Fibroblast of lung (primary cell): Measurements from ENCODE around the gene JAKMIP1. TPM values are rescaled to one million over a fixed set of nuclear protein-coding genes. Genes with fewer than 3 reads are reported as not detected.

Experiments
- DNase-seq, 2 donors: peaks; one replicate each; pipeline versions ENCODE4 v3.0.0 to v3.0.0-alpha.2; 2010; ENCODE audit warnings: low read depth in 2 of 2
- H2AFZ ChIP-seq: 2 replicates; pipeline ENCODE4 v1.5.1; 2012; ENCODE audit warnings: low read length, control low read depth, inconsistent platforms
- H3K27ac ChIP-seq: 2 replicates; pipeline ENCODE4 v1.5.1; 2011; ENCODE audit warnings: low read length, control low read depth; ENCODE audit not compliant: insufficient read depth
- H3K27me3 ChIP-seq: 2 replicates; pipeline ENCODE4 v1.5.1; 2011; ENCODE audit warnings: mild to moderate bottlenecking, low read length; ENCODE audit not compliant: control insufficient read depth, insufficient read depth
- H3K36me3 ChIP-seq: 2 replicates; pipeline ENCODE4 v1.5.1; 2011; ENCODE audit warnings: low read length; ENCODE audit not compliant: control insufficient read depth, insufficient read depth
- H3K4me1 ChIP-seq: 2 replicates; pipeline ENCODE4 v1.5.1; 2011; ENCODE audit warnings: low read length; ENCODE audit not compliant: control insufficient read depth, insufficient read depth; ENCODE audit errors: extremely low read depth
- H3K4me2 ChIP-seq: 2 replicates; pipeline ENCODE4 v1.5.1; 2011; ENCODE audit warnings: low read length, control low read depth; ENCODE audit not compliant: insufficient read depth; ENCODE audit errors: extremely low read depth
- H3K4me3 ChIP-seq, 4 experiments: fragments of 200-600 bp in 1 of 4; sonication (generic) in 1 of 4; replicated peaks in 1 of 4; 2 replicates each; pipeline ENCODE4 v1.5.1; 2011 to 2016; ENCODE audit warnings: low read length in 4 of 4, low read depth in 3 of 4, mild to moderate bottlenecking in 3 of 4, control low read depth in 2 of 4, inconsistent platforms in 1 of 4, mixed read lengths in 1 of 4; ENCODE audit not compliant: insufficient read depth in 1 of 4; ENCODE audit errors: control extremely low read depth in 1 of 4
- H3K79me2 ChIP-seq: 2 replicates; pipeline ENCODE4 v1.5.1; 2012; ENCODE audit warnings: mild to moderate bottlenecking, low read length, inconsistent platforms; ENCODE audit not compliant: control insufficient read depth, insufficient read depth
- H3K9ac ChIP-seq: 2 replicates; pipeline ENCODE4 v1.5.1; 2011; ENCODE audit warnings: mild to moderate bottlenecking, low read length, control low read depth; ENCODE audit not compliant: insufficient read depth
- H3K9me3 ChIP-seq: 2 replicates; pipeline ENCODE4 v1.5.1; 2012; ENCODE audit warnings: low read depth, low read length; ENCODE audit not compliant: control insufficient read depth, insufficient read depth
- H4K20me1 ChIP-seq: 2 replicates; pipeline ENCODE4 v1.5.1; 2011; ENCODE audit warnings: low read length; ENCODE audit not compliant: control insufficient read depth, insufficient read depth; ENCODE audit errors: extremely low read depth
- EZH2 ChIP-seq: IDR thresholded peaks from 2 replicates; pipeline ENCODE4 v1.5.1; 2012; ENCODE audit warnings: low read length, control low read depth, mild to moderate bottlenecking; ENCODE audit errors: missing control alignments
- polyA plus RNA-seq, 2 donors: library from polyadenylated mRNA; depleted of rRNA in 1 of 2; stranded (reverse) in 1 of 2; unstranded in 1 of 2; fragments of >200 nt; gene quantifications; 2 replicates each; pipeline ENCODE4 v1.2.1, GENCODE V29; 2011 to 2012; ENCODE audit warnings: missing spikeins in 1 of 2
- total RNA-seq: library from RNA; depleted of rRNA; stranded (reverse); fragments of >200 nt; gene quantifications from 2 replicates; pipeline ENCODE4 v1.2.1, GENCODE V29; 2014
- TF ChIP-seq, protein P1 (sequence below), 2 donors: IDR thresholded peaks in 1 of 2; conservative IDR thresholded peaks in 1 of 2; 1 replicate in 1 of 2; 2 replicates in 1 of 2; pipeline ENCODE4 v1.5.1; 2011 to 2012; ENCODE audit warnings: low read length in 2 of 2, control low read depth in 1 of 2, inconsistent platforms in 1 of 2, low read depth in 1 of 2, mild to moderate bottlenecking in 1 of 2

JAKMIP1 gene
- total and polyA plus RNA-seq, 2 donors (not counting 1 experiment from before 2014, with no cell fraction given) = not detected

DNA sequence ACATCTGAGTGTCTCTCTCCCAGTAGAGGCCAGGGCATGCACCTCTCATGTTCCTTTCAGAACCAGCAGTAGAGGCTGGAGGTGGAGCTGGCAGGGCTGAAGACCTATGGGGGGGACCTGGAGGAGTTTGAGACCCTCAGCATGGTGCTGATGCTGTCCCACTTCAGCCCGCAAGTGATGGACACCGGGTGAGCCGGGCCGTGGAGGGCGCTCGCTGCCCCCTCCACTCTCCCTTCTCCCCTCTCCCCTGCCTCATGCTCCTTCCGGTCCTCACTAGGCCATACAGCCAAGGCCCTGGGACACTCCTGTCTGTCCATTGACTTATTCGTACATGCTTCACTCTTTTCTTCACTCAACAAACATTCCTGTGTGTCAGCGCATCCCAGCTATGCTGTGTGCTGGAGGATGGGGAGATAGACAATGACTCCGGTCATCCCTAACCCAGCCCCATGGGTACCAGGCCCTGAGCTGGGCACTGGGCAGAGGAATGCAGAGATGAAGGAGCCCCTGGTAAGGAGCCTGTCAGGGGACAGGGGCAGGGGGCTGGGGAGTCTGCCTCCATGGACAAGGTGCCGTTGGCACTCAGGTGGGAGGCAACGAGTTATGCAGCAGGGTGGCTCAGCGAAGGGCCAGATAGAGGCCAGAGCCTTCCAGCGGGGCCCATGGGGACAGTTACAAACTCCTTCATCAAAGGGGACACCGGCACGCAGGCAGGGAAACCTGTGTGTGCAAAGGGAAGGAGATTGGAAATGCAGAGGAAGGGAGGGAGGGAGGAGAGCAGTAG, 40.9 kb upstream of the JAKMIP1 start:
- H3K79me2 ChIP-seq = no peaks in the 10 kb centered on the region
- no peak overlapping the region for H3K9ac ChIP-seq
- no peaks in the 10 kb centered on the region for H3K9me3 ChIP-seq
- no peaks in the 10 kb centered on the region for H3K27me3 ChIP-seq
- H3K4me1 ChIP-seq = no peaks in the 10 kb centered on the region
- H3K36me3 ChIP-seq = no peaks in the 10 kb centered on the region
- H4K20me1 ChIP-seq = no peaks in the 10 kb centered on the region
- no peak overlapping the region for H3K4me3 ChIP-seq
- no peak for DNase-seq
- TF ChIP-seq, protein P1, sequence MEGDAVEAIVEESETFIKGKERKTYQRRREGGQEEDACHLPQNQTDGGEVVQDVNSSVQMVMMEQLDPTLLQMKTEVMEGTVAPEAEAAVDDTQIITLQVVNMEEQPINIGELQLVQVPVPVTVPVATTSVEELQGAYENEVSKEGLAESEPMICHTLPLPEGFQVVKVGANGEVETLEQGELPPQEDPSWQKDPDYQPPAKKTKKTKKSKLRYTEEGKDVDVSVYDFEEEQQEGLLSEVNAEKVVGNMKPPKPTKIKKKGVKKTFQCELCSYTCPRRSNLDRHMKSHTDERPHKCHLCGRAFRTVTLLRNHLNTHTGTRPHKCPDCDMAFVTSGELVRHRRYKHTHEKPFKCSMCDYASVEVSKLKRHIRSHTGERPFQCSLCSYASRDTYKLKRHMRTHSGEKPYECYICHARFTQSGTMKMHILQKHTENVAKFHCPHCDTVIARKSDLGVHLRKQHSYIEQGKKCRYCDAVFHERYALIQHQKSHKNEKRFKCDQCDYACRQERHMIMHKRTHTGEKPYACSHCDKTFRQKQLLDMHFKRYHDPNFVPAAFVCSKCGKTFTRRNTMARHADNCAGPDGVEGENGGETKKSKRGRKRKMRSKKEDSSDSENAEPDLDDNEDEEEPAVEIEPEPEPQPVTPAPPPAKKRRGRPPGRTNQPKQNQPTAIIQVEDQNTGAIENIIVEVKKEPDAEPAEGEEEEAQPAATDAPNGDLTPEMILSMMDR (conservative IDR thresholded peaks at IDR 0.05 in 1 of 2, IDR thresholded peaks at IDR 0.05 in 1 of 2; ENCODE audit: low read depth in 1 of 2, low read length in 2 of 2) = no peak
- no peak for TF ChIP-seq EZH2
- H3K4me2 ChIP-seq = no peak overlapping the region
- H2AFZ ChIP-seq = no peak overlapping the region
- no peak overlapping the region for H3K27ac ChIP-seq

DNA sequence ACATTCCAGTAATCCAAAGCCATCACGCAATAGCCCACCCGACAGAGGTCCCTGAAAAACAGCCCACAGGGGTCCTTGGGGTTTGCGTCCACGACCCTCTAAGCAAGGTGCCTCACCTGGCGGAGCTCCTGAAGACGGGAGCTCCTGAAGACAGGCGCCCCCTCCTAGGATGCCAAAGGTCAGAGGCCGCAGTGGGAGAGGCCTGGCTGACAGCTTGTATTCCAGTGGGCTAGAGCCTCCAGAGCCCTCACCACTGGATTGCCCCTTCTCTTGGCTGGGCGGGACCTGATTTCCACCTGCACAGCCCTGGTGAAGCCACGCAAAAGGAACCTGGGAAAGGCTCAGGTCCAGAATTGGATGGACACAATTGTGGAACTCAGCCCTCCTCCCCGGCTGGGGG, 39.6 kb upstream of the JAKMIP1 start:
- no peak for DNase-seq
- H3K9ac ChIP-seq = no peak overlapping the region
- no peak overlapping the region for H3K4me2 ChIP-seq
- H3K27ac ChIP-seq = no peak overlapping the region
- H3K27me3 ChIP-seq = no peaks in the 10 kb centered on the region
- no peak overlapping the region for H2AFZ ChIP-seq
- no peaks in the 10 kb centered on the region for H3K4me1 ChIP-seq
- H4K20me1 ChIP-seq = no peaks in the 10 kb centered on the region
- H3K9me3 ChIP-seq = no peaks in the 10 kb centered on the region
- no peak overlapping the region for H3K4me3 ChIP-seq
- H3K36me3 ChIP-seq = no peaks in the 10 kb centered on the region
- H3K79me2 ChIP-seq = no peaks in the 10 kb centered on the region
- TF ChIP-seq, protein P1 (conservative IDR thresholded peaks at IDR 0.05 in 1 of 2, IDR thresholded peaks at IDR 0.05 in 1 of 2; ENCODE audit: low read depth in 1 of 2, low read length in 2 of 2) = no peak
- no peak for TF ChIP-seq EZH2

DNA sequence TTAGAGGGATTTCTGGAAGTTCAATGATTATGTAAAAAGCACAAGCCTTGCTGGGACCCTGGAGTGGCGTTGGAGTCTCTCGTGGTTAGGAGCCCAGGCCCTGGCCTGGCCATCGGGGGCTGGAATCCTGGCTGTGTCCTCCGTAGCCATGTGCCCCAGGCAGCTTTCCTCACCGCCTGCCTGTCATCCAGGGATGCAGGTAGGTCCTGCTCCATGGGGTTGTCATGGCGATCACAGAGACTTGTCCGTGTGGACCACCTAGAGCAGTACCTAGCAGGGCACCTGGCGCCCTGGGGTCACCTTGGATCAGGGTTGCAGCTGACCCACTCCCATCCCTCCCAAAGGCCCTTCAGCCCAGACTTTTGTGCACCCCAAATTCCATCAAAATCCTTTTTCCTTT, 39.1 kb upstream of the JAKMIP1 start:
- Histone ChIP-seq H3K36me3 (no peaks in the 10 kb centered on the region), H3K79me2 (no peaks in the 10 kb centered on the region), H3K27me3 (no peaks in the 10 kb centered on the region), H3K9me3 (no peaks in the 10 kb centered on the region), H3K9ac (no peak overlapping the region), H3K4me2 (no peak overlapping the region), H3K27ac (no peak overlapping the region), H3K4me3 (no peak overlapping the region), H2AFZ (no peak overlapping the region), H4K20me1 (no peaks in the 10 kb centered on the region), H3K4me1 (no peaks in the 10 kb centered on the region)
- no peak for DNase-seq
- no peak for TF ChIP-seq EZH2
- TF ChIP-seq, protein P1 (conservative IDR thresholded peaks at IDR 0.05 in 1 of 2, IDR thresholded peaks at IDR 0.05 in 1 of 2; ENCODE audit: low read depth in 1 of 2, low read length in 2 of 2) = no peak
